Body of pancreas (tissue), 4 donors: ENCODE results near the gene SLC37A1.

Experiments used
- POLR2A ChIP-seq, 3 donors: fragments of 450-650 bp; IDR thresholded peaks; one replicate each; pipeline ENCODE4 v1.6.1; 2016; ENCODE audit warnings: antibody characterized with exemption in 3 of 3, mild to moderate bottlenecking in 2 of 3
- TF ChIP-seq, protein P1 (sequence below), 7 experiments: fragments of 450-650 bp in 4 of 7; fragments of 200-600 bp in 3 of 7; sonication (generic) in 3 of 7; IDR thresholded peaks; one replicate each; pipeline ENCODE4 v1.5.1; 2016 to 2019; ENCODE audit warnings: antibody characterized with exemption in 7 of 7

DNA sequence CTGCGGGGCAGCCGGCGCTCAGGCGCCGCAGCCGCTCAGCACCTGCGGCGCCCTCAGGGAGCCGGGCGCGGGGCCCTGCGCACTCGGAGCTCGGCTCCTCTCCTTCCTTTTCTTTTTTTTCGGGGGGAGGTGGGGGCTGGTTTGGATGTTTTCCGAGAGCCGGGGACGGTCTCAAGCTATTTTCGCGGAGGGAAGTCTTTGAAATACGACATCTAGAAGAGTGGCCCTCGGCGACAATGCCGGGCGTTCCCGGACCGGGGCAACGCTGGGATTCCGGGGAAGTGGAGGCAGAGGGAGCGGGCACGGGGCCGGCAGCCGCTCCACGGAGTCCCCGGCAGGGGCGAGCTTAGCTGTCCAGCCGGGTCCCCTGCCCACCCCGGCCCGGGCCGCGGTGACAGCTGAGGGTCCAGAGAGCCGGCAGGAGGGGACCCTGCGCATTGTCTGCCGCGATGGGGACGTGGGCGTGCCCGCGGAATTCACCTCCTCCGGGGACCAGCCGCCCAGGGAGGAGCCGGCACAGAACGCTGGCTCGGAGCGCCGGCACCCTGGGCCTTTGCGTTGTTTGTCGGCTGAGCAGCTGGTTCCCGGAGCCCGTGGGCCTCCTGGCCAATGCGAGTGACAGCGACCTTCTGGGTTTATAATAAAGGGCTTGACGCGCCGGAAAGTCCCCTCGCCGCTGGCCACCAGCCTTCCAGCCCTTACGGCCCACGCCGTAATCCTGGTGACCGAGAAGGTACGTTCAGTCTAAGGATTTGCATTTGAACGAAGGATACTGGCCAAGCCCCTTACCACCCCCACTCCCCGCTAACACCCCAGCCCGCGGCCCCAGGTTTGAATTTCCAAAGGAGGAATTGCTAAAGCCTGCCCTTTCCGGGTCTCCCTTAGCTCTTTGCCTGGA is 582 bp downstream of the SLC37A1 start:
- TF ChIP-seq, protein P1, sequence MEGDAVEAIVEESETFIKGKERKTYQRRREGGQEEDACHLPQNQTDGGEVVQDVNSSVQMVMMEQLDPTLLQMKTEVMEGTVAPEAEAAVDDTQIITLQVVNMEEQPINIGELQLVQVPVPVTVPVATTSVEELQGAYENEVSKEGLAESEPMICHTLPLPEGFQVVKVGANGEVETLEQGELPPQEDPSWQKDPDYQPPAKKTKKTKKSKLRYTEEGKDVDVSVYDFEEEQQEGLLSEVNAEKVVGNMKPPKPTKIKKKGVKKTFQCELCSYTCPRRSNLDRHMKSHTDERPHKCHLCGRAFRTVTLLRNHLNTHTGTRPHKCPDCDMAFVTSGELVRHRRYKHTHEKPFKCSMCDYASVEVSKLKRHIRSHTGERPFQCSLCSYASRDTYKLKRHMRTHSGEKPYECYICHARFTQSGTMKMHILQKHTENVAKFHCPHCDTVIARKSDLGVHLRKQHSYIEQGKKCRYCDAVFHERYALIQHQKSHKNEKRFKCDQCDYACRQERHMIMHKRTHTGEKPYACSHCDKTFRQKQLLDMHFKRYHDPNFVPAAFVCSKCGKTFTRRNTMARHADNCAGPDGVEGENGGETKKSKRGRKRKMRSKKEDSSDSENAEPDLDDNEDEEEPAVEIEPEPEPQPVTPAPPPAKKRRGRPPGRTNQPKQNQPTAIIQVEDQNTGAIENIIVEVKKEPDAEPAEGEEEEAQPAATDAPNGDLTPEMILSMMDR (IDR thresholded peaks at IDR 0.05): no peak
- TF ChIP-seq POLR2A (IDR thresholded peaks at IDR 0.05): peak; percentile 55 to 88 (median 87)
